Esophagus muscularis mucosa (tissue), 4 donors: Measurements from ENCODE around the gene DOK6. TPM values are rescaled to one million over a fixed set of nuclear protein-coding genes. Genes with fewer than 3 reads are reported as not detected.

Experiments
- DNase-seq: peaks from one replicate; pipeline ENCODE4 v3.0.0-alpha.2; 2017; ENCODE audit errors: extremely low spot score
- H3K27ac ChIP-seq, 4 donors: fragments of 200-600 bp; sonication (generic); replicated peaks in 1 of 4; 1 replicate in 3 of 4; 2 replicates in 1 of 4; pipeline ENCODE4 v1.5.1; 2016 to 2019; ENCODE audit warnings: mild to moderate bottlenecking in 1 of 4
- H3K27me3 ChIP-seq, 4 donors: fragments of 200-600 bp; sonication (generic); one replicate each; pipeline versions ENCODE4 v1.5.1 to v1.6.0; 2016 to 2019
- H3K36me3 ChIP-seq, 4 donors: fragments of 200-600 bp; sonication (generic); one replicate each; pipeline ENCODE4 v1.5.1; 2016 to 2019
- H3K4me1 ChIP-seq, 4 donors: fragments of 200-600 bp; sonication (generic); one replicate each; pipeline ENCODE4 v1.5.1; 2016 to 2019
- H3K4me3 ChIP-seq, 4 donors: fragments of 200-600 bp; sonication (generic); 1 replicate in 2 of 4; 2 replicates in 2 of 4; pipeline ENCODE4 v1.5.1; 2016 to 2019; ENCODE audit warnings: mild to moderate bottlenecking in 4 of 4, moderate library complexity in 1 of 4
- H3K9me3 ChIP-seq, 4 donors: fragments of 200-600 bp; sonication (generic); 1 replicate in 3 of 4; 2 replicates in 1 of 4; pipeline ENCODE4 v1.5.1; 2016 to 2019
- EP300 ChIP-seq: sonication (generic); formaldehyde crosslinking; IDR thresholded peaks from one replicate; pipeline ENCODE4 v1.6.1; 2017; ENCODE audit warnings: antibody characterized with exemption
- POLR2A ChIP-seq: fragments of 450-650 bp; IDR thresholded peaks from one replicate; pipeline ENCODE4 v1.6.1; 2017; ENCODE audit warnings: antibody characterized with exemption, moderate library complexity, mild to moderate bottlenecking, low read depth
- POLR2AphosphoS5 ChIP-seq, 2 donors: sonication (generic); formaldehyde crosslinking; IDR thresholded peaks; one replicate each; pipeline ENCODE4 v1.6.1; 2017; ENCODE audit warnings: antibody characterized with exemption in 2 of 2
- WGBS: methylation state at CpG from one replicate; pipeline ENCODE4 v1.1.5; 2018; 5-methylcytosine and 5-hydroxymethylcytosine counted together
- intact Hi-C: fragments of 100-400 bp; cut with DNase I; formaldehyde crosslinking; loops from one replicate; pipeline ENCODE4 v1.15.1; 2023
- total RNA-seq, 4 donors: library from RNA; depleted of rRNA; stranded (reverse); fragments of >200 nt; gene quantifications; one replicate each; pipeline versions ENCODE4 v1.1.0 to v1.2.1, GENCODE V29; 2016
- TF ChIP-seq, protein P1 (sequence below), 3 experiments: fragments of 200-600 bp in 2 of 3; fragments of 450-650 bp in 1 of 3; sonication (generic) in 2 of 3; IDR thresholded peaks; one replicate each; pipeline ENCODE4 v1.5.1; 2017 to 2019; ENCODE audit warnings: antibody characterized with exemption in 3 of 3, mild to moderate bottlenecking in 2 of 3, moderate library complexity in 1 of 3

The DOK6 gene
- total RNA-seq, 4 donors from 2014 or later = 0.83 to 4.1 (median 1.9) TPM

- H3K27ac ChIP-seq = no peak overlapping the region
- 92% methylated on average over 6 of the region's 6 CpGs for WGBS
- TF ChIP-seq POLR2AphosphoS5 (IDR thresholded peaks at IDR 0.05) = no peak
- TF ChIP-seq, protein P1, sequence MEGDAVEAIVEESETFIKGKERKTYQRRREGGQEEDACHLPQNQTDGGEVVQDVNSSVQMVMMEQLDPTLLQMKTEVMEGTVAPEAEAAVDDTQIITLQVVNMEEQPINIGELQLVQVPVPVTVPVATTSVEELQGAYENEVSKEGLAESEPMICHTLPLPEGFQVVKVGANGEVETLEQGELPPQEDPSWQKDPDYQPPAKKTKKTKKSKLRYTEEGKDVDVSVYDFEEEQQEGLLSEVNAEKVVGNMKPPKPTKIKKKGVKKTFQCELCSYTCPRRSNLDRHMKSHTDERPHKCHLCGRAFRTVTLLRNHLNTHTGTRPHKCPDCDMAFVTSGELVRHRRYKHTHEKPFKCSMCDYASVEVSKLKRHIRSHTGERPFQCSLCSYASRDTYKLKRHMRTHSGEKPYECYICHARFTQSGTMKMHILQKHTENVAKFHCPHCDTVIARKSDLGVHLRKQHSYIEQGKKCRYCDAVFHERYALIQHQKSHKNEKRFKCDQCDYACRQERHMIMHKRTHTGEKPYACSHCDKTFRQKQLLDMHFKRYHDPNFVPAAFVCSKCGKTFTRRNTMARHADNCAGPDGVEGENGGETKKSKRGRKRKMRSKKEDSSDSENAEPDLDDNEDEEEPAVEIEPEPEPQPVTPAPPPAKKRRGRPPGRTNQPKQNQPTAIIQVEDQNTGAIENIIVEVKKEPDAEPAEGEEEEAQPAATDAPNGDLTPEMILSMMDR (IDR thresholded peaks at IDR 0.05) = no peak
- TF ChIP-seq EP300 = no peak
- TF ChIP-seq POLR2A = no peak
- H3K36me3 ChIP-seq = no peaks in the 10 kb centered on the region
- H3K9me3 ChIP-seq = no peaks in the 10 kb centered on the region
- H3K27me3 ChIP-seq = no peaks in the 10 kb centered on the region
- H3K4me3 ChIP-seq = no peak overlapping the region
- intact Hi-C loops = no loop called here
- DNase-seq = no peak
- no peaks in the 10 kb centered on the region for H3K4me1 ChIP-seq
Measured at GRCh38 chr18:69677595-69677994, 276.9 kb downstream of the DOK6 start.

GRCh38 chr18:69680123-69680522, 279.4 kb downstream of the DOK6 start:
- Histone ChIP-seq H3K4me1 (no peaks in the 10 kb centered on the region), H3K36me3 (no peaks in the 10 kb centered on the region), H3K27ac (no peak overlapping the region), H3K9me3 (no peaks in the 10 kb centered on the region), H3K4me3 (no peak overlapping the region), H3K27me3 (no peaks in the 10 kb centered on the region)
- no peak for DNase-seq
- TF ChIP-seq POLR2AphosphoS5 (IDR thresholded peaks at IDR 0.05) = no peak
- TF ChIP-seq, protein P1 (IDR thresholded peaks at IDR 0.05) = no peak
- TF ChIP-seq EP300 = no peak
- WGBS = 84% methylated on average over 4 of the region's 4 CpGs
- intact Hi-C loops = no loop called here

DNA sequence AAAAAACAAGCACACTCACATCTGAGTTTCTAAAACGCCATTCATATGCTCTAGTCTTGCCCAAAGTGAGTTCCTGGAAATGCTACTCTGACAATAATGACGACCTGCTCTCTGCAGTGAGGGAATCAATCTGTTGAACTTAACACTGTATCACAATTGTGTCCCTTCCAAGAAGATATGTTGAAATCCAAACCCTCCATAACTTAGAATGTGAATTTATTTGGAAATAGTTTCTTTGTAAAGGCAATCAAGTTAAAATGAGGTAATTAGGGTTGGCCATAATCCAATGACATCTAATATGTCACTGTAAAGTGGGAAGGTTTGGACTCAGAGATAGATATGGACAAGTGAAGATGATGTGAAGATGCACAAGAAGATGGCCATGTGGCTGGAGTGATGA, 282.5 kb downstream of the DOK6 start:
- Histone ChIP-seq H3K27ac (no peak overlapping the region), H3K27me3 (no peaks in the 10 kb centered on the region), H3K36me3 (no peaks in the 10 kb centered on the region), H3K4me3 (no peak overlapping the region), H3K4me1 (no peaks in the 10 kb centered on the region), H3K9me3 (no peaks in the 10 kb centered on the region)
- no peak for TF ChIP-seq POLR2A
- TF ChIP-seq, protein P1 (IDR thresholded peaks at IDR 0.05) = no peak
- no peak for TF ChIP-seq EP300
- TF ChIP-seq POLR2AphosphoS5 (IDR thresholded peaks at IDR 0.05) = no peak
- intact Hi-C loops = no loop called here
- no peak for DNase-seq
- 87% methylated on average over 2 of the region's 2 CpGs for WGBS

- 65% methylated on average over 2 of the region's 2 CpGs for WGBS
- Histone ChIP-seq H3K4me1 (no peaks in the 10 kb centered on the region), H3K27me3 (no peaks in the 10 kb centered on the region), H3K9me3 (no peaks in the 10 kb centered on the region), H3K4me3 (no peak overlapping the region), H3K36me3 (no peaks in the 10 kb centered on the region), H3K27ac (no peak overlapping the region)
- TF ChIP-seq POLR2A (no peak), EP300 (no peak), POLR2AphosphoS5 (IDR thresholded peaks at IDR 0.05) (no peak)
- TF ChIP-seq, protein P1 (IDR thresholded peaks at IDR 0.05) = no peak
- DNase-seq = no peak
- intact Hi-C loops = no loop called here
Measured at GRCh38 chr18:69684789-69685188, 284.1 kb downstream of the DOK6 start.

DNA sequence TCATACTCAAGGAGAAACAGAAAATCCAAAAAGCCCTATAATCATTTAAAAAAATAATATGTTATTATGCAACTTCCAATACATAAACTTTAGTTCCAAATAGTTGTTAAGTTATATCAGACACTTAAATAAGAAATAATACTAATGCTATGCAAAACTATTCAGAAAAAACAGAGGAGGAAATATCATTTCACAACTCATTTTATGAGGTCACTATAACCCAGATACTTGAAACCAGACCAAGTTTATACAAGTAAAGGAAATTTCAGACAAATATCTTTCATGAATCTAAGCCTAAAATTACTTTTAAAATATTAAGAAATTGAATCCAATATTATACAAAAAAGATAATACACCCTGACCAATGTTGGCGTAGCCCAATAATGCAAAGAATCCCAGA, 286.2 kb downstream of the DOK6 start:
- H3K9me3 ChIP-seq = no peaks in the 10 kb centered on the region
- no peaks in the 10 kb centered on the region for H3K36me3 ChIP-seq
- H3K27ac ChIP-seq = no peak overlapping the region
- DNase-seq = no peak
- 0% methylated on average over 1 of the region's 1 CpG for WGBS
- intact Hi-C loops = no loop called here
- no peak overlapping the region for H3K4me3 ChIP-seq
- TF ChIP-seq POLR2A = no peak
- no peak for TF ChIP-seq POLR2AphosphoS5 (IDR thresholded peaks at IDR 0.05)
- no peak for TF ChIP-seq EP300
- TF ChIP-seq, protein P1 (IDR thresholded peaks at IDR 0.05) = no peak
- H3K4me1 ChIP-seq = no peaks in the 10 kb centered on the region
- H3K27me3 ChIP-seq = no peaks in the 10 kb centered on the region
